Upper lobe of left lung (tissue), 6 donors: ENCODE data around the gene ATAD2B. TPM values are rescaled to one million over a fixed set of nuclear protein-coding genes. Genes with fewer than 3 reads are reported as not detected.

Source experiments
- ATAC-seq, 2 donors: fragments of 200-7000 bp; cut with Tn5 transposase; one replicate each; pipeline ENCODE4 v1.9.1; 2022; ENCODE audit warnings: mild to moderate bottlenecking in 2 of 2, moderate library complexity in 2 of 2; ENCODE audit not compliant: low FRiP score in 2 of 2
- DNase-seq, 2 donors: peaks; one replicate each; pipeline ENCODE4 v3.0.0-alpha.2; 2019 to 2020
- H3K27ac ChIP-seq, 4 donors: fragments of 200-600 bp; sonication (generic); one replicate each; pipeline ENCODE4 v1.5.1; 2016 to 2019
- H3K27me3 ChIP-seq, 4 donors: fragments of 200-600 bp; sonication (generic); one replicate each; pipeline ENCODE4 v1.5.1; 2017 to 2019
- H3K36me3 ChIP-seq, 4 donors: fragments of 200-600 bp; sonication (generic); one replicate each; pipeline ENCODE4 v1.5.1; 2016 to 2019
- H3K4me1 ChIP-seq, 4 donors: fragments of 200-600 bp; sonication (generic); one replicate each; pipeline ENCODE4 v1.5.1; 2018 to 2019
- H3K4me3 ChIP-seq, 4 donors: fragments of 200-600 bp; sonication (generic); one replicate each; pipeline ENCODE4 v1.5.1; 2017 to 2019; ENCODE audit warnings: mild to moderate bottlenecking in 2 of 4, moderate library complexity in 1 of 4
- H3K9me3 ChIP-seq, 4 donors: fragments of 200-600 bp; sonication (generic); one replicate each; pipeline ENCODE4 v1.5.1; 2018 to 2019
- EP300 ChIP-seq, 4 donors: sonication (generic); formaldehyde crosslinking; IDR thresholded peaks; one replicate each; pipeline ENCODE4 v1.5.1; 2017; ENCODE audit warnings: antibody characterized with exemption in 4 of 4, control low read depth in 2 of 4
- POLR2A ChIP-seq, 4 donors: fragments of 450-650 bp; IDR thresholded peaks; one replicate each; pipeline ENCODE4 v1.5.1; 2016 to 2017; ENCODE audit warnings: antibody characterized with exemption in 4 of 4, mild to moderate bottlenecking in 2 of 4
- POLR2AphosphoS5 ChIP-seq, 2 donors: sonication (generic); formaldehyde crosslinking; IDR thresholded peaks; one replicate each; pipeline ENCODE4 v1.5.1; 2017; ENCODE audit warnings: antibody characterized with exemption in 2 of 2
- WGBS, 2 donors: methylation state at CpG; one replicate each; pipeline ENCODE4 v1.1.5; 2017 to 2018; 5-methylcytosine and 5-hydroxymethylcytosine counted together
- total RNA-seq, 6 donors: library from RNA; depleted of rRNA in 4 of 6; stranded (reverse); fragments of >200 nt in 4 of 6; gene quantifications; one replicate each; pipeline versions ENCODE4 v1.1.0 to v1.2.1, GENCODE V29; 2016 to 2021
- TF ChIP-seq, protein P1 (sequence below), 6 experiments: fragments of 450-650 bp in 4 of 6; fragments of 200-600 bp in 2 of 6; sonication (generic) in 2 of 6; IDR thresholded peaks; one replicate each; pipeline ENCODE4 v1.5.1; 2016 to 2019; ENCODE audit warnings: antibody characterized with exemption in 6 of 6
- donor health status: DM: no; HTN: no; CAD: no; lungs with moderate emphysema.
- donor health status: DM: no; HTN: yes; CAD: no; lungs with severe emphysema.

The ATAD2B gene
- total RNA-seq, 6 donors from 2014 or later: 17.8 to 51.3 (median 25.3) TPM

DNA sequence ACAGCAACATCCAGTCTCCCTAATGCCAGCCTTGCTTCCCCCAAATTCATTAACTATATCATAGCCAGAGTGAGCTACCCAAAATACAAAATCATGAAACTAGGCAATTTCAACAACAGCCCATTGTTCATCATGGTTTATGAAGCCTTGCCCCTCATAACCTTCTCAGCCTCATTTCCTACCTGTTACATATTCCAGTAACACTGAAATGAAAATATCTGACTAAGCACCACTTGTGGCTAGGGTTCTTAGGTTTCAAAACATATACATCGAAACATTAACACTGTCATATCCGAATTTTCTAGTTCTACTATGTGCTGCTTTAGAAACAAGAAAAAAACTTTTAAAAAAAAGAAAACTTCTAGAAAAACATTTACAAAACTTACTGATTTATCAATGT is 59.5 kb downstream of the ATAD2B start:
- H3K36me3 ChIP-seq: peaks cover 3 to 76% (median 30%) of the 10 kb centered on the region in 4 donors

DNA sequence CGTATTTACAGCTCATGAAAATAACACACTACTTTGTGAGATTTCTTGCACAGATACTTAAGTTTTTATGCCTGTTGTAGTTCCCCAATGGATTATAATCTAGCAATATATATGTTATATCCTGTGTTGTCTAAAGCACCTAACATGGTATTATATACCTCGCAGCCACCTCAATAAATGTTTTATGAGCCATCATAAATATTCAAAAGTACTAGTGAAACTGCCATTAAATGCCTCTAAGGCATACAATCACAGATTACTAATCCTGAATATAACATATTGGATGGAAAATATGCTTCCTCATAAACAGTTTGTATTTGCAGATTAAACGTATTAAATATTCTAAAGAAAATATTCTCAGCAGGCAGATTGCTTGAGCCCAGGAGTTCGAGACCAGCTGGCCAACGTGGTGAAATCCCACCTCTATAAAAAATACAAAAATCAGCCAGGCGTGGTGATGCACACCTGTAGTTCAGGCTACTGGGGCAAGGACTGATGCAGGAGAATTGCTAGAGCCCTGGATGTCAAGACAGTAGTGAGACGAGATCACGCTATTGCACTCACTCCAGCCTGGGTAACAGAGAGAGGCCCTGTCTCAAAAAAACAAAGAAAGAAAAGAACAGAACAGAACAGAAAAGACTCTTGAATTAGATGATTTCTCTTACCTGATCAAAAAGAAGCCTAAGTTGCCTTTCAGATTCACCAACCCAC is 64.1 kb downstream of the ATAD2B start:
- TF ChIP-seq POLR2AphosphoS5 (IDR thresholded peaks at IDR 0.05) (no peak), POLR2A (IDR thresholded peaks at IDR 0.05) (no peak), EP300 (IDR thresholded peaks at IDR 0.05) (no peak)
- TF ChIP-seq, protein P1, sequence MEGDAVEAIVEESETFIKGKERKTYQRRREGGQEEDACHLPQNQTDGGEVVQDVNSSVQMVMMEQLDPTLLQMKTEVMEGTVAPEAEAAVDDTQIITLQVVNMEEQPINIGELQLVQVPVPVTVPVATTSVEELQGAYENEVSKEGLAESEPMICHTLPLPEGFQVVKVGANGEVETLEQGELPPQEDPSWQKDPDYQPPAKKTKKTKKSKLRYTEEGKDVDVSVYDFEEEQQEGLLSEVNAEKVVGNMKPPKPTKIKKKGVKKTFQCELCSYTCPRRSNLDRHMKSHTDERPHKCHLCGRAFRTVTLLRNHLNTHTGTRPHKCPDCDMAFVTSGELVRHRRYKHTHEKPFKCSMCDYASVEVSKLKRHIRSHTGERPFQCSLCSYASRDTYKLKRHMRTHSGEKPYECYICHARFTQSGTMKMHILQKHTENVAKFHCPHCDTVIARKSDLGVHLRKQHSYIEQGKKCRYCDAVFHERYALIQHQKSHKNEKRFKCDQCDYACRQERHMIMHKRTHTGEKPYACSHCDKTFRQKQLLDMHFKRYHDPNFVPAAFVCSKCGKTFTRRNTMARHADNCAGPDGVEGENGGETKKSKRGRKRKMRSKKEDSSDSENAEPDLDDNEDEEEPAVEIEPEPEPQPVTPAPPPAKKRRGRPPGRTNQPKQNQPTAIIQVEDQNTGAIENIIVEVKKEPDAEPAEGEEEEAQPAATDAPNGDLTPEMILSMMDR (IDR thresholded peaks at IDR 0.05): no peak
- H3K36me3 ChIP-seq: peaks cover 3 to 66% (median 26%) of the 10 kb centered on the region in 4 donors
- DNase-seq: no peak
- no peak for ATAC-seq
- H3K27me3 ChIP-seq: no peaks in the 10 kb centered on the region
- no peak overlapping the region for H3K4me3 ChIP-seq
- no peak overlapping the region for H3K27ac ChIP-seq
- no peaks in the 10 kb centered on the region for H3K4me1 ChIP-seq
- 93 to 94% methylated on average over 8 of the region's 8 CpGs for whole genome bisulfite sequencing, 2 donors
- H3K9me3 ChIP-seq: no peaks in the 10 kb centered on the region

More for the DNA sequence above, 59.5 kb downstream of the ATAD2B start:
- TF ChIP-seq, protein P1 (IDR thresholded peaks at IDR 0.05): no peak
- no peak for TF ChIP-seq EP300 (IDR thresholded peaks at IDR 0.05)
- WGBS, 2 donors: 86 to 100% methylated on average over 2 of the region's 2 CpGs
- H3K4me3 ChIP-seq: no peak overlapping the region
- no peaks in the 10 kb centered on the region for H3K9me3 ChIP-seq
- H3K27ac ChIP-seq: no peak overlapping the region
- H3K27me3 ChIP-seq: no peaks in the 10 kb centered on the region
- no peaks in the 10 kb centered on the region for H3K4me1 ChIP-seq
- no peak for ATAC-seq
- no peak for DNase-seq

DNA sequence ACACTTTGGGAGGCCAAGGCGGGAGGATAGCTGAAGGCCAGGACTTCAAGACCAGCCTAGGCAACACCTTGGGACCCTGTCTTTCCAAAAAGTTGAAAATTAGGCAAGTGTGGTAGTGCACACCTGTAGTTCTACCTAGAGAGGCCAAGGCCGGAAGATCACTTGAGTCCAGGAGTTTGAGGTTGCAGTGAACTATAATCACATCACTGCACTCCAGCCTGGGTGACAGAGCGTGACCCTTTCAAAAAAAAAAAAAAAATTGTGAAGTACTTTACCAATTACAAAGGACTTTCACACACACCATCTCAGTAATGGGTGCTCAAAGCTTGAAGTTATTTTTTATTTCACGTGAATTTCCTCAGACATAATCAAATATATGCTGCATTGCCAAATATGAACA is 65.0 kb downstream of the ATAD2B start:
- DNase-seq: no peak
- ATAC-seq: no peak
- WGBS, 2 donors: 94 to 95% methylated on average over 4 of the region's 4 CpGs
- TF ChIP-seq, protein P1 (IDR thresholded peaks at IDR 0.05): no peak
- TF ChIP-seq EP300 (IDR thresholded peaks at IDR 0.05): no peak
- TF ChIP-seq POLR2A (IDR thresholded peaks at IDR 0.05): no peak
- TF ChIP-seq POLR2AphosphoS5 (IDR thresholded peaks at IDR 0.05): no peak
- Histone ChIP-seq H3K27me3 (no peaks in the 10 kb centered on the region), H3K27ac (no peak overlapping the region), H3K4me3 (no peak overlapping the region), H3K9me3 (no peaks in the 10 kb centered on the region), H3K4me1 (no peaks in the 10 kb centered on the region), H3K36me3 (peaks cover 0 to 64% (median 20%) of the 10 kb centered on the region in 4 donors)

GRCh38 chr2:23859983-23860382 is 66.9 kb downstream of the ATAD2B start:
- no peak for ATAC-seq
- TF ChIP-seq POLR2A (IDR thresholded peaks at IDR 0.05) (no peak), POLR2AphosphoS5 (IDR thresholded peaks at IDR 0.05) (no peak), EP300 (IDR thresholded peaks at IDR 0.05) (no peak)
- TF ChIP-seq, protein P1 (IDR thresholded peaks at IDR 0.05): no peak
- no peaks in the 10 kb centered on the region for H3K9me3 ChIP-seq
- WGBS, 2 donors: 82 to 88% methylated on average over 2 of the region's 2 CpGs
- no peak overlapping the region for H3K27ac ChIP-seq
- DNase-seq: no peak
- no peaks in the 10 kb centered on the region for H3K27me3 ChIP-seq
- H3K4me3 ChIP-seq: no peak overlapping the region
- peaks cover 0 to 59% (median 23%) of the 10 kb centered on the region in 4 donors for H3K36me3 ChIP-seq
- H3K4me1 ChIP-seq: no peaks in the 10 kb centered on the region

DNA sequence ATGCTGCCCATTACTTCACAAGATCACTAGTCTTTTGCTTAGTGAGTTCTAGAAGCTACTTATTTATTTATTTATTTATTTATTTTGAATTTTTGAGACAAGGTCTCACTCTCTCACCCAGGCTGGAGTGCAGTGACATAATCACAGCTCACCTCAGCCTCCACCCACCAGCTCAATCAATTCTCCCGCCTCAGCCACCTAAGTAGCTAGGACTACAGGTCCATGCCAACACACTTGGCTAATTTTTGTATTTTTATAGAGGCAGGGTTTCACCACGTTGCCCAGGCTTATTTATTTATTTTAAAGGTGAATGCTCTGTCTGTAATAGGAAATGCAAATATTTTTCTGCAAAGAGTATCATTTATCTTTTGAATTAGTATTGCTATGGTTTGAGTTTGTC is 67.7 kb downstream of the ATAD2B start:
- Histone ChIP-seq H3K36me3 (peaks cover 0 to 51% (median 23%) of the 10 kb centered on the region in 4 donors), H3K4me1 (no peaks in the 10 kb centered on the region), H3K4me3 (no peak overlapping the region), H3K27me3 (no peaks in the 10 kb centered on the region), H3K27ac (no peak overlapping the region), H3K9me3 (no peaks in the 10 kb centered on the region)
- ATAC-seq (no peak), DNase-seq (no peak)
- WGBS, 2 donors: 80 to 90% methylated on average over 2 of the region's 2 CpGs
- TF ChIP-seq, protein P1 (IDR thresholded peaks at IDR 0.05): no peak
- TF ChIP-seq POLR2AphosphoS5 (IDR thresholded peaks at IDR 0.05) (no peak), POLR2A (IDR thresholded peaks at IDR 0.05) (no peak), EP300 (IDR thresholded peaks at IDR 0.05) (no peak)
